Fibroblast of mammary gland (primary cell): Measurements from ENCODE around the gene EFL1.

Experiments
- DNase-seq: peaks from one replicate; pipeline ENCODE4 v3.0.0-alpha.2; 2010; ENCODE audit warnings: low read depth
- H3K4me3 ChIP-seq: 2 replicates; pipeline ENCODE4 v1.5.1; 2011; ENCODE audit warnings: low read depth, mild to moderate bottlenecking, low read length, moderate library complexity; ENCODE audit not compliant: control insufficient read depth
- TF ChIP-seq, protein P1 (sequence below): conservative IDR thresholded peaks from 2 replicates; pipeline ENCODE4 v1.5.1; 2011; ENCODE audit warnings: low read depth, low read length, inconsistent platforms; ENCODE audit not compliant: control insufficient read depth, insufficient read depth

EFL1 gene

DNA sequence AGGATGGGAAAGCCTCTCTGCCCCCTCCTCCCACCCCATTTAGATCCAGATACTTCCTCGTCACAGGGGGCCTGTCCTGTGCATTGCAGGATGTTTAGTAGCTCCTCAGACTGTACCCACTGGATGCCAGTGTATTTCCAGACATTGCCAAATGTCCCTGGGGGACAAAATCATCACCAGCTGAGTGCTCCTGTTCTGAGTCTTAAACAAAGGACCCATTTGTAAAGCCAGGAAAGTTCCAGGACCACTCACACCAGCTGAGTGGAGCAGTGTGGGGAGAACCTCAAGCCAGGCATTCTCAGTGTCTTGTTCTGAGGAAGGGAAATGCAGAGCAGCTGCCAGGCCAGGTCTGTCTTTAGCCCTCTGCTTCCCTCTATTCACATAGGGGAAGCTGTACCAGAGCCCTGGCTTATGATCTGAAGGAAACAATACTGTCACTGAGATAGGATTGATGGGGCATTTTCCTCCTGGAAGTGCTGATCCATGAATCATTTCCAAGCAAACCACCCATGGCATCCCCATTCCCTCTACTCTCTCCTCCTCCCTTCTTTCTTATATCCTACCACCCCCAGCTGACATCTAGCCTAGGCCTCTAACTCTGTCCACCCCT, 149.3 kb downstream of the EFL1 start:
- no peak for DNase-seq
- H3K4me3 ChIP-seq = no peak overlapping the region
- TF ChIP-seq, protein P1, sequence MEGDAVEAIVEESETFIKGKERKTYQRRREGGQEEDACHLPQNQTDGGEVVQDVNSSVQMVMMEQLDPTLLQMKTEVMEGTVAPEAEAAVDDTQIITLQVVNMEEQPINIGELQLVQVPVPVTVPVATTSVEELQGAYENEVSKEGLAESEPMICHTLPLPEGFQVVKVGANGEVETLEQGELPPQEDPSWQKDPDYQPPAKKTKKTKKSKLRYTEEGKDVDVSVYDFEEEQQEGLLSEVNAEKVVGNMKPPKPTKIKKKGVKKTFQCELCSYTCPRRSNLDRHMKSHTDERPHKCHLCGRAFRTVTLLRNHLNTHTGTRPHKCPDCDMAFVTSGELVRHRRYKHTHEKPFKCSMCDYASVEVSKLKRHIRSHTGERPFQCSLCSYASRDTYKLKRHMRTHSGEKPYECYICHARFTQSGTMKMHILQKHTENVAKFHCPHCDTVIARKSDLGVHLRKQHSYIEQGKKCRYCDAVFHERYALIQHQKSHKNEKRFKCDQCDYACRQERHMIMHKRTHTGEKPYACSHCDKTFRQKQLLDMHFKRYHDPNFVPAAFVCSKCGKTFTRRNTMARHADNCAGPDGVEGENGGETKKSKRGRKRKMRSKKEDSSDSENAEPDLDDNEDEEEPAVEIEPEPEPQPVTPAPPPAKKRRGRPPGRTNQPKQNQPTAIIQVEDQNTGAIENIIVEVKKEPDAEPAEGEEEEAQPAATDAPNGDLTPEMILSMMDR = no peak

DNA sequence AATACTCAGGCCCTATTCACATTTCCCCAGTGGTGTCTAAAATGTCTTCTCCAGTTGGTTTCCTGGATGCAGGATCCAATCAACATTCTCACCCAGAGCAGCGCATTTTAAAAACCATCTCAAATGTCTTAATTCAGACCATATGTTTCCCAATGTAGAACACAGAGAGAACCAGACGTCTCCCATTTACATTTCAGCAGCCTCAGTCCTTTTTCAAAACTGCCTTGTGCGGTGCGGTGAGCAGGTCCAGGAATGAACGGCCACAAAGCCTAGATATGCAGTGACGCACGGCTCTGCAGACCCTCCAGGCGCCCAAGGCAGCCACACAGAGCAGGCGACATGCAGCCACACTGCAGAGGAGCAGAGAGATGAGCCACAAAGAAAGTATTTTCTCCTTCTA, 150.6 kb downstream of the EFL1 start:
- TF ChIP-seq, protein P1 = no peak
- DNase-seq = peak; percentile 42
- H3K4me3 ChIP-seq = no peak overlapping the region

DNA sequence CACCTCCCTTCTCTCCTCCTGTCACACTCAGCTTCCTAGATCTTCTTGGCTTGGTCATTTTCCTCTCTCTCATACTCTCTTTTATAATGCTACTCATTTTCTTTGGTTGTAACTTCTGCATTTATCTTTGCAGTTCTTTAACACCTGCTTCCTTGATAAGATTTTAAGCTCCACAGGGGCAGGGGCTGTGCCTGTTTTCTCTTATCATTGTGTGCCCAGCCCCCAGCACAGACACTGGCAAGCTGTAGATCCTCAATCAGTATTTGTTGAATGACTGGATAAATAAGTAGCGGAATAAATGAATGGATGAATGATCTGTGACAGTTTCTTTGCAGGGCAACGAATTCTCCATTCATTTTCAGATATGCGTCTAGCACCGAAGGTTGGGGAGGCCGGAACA, 152.4 kb downstream of the EFL1 start:
- TF ChIP-seq, protein P1 = no peak
- DNase-seq = no peak
- no peak overlapping the region for H3K4me3 ChIP-seq

DNA sequence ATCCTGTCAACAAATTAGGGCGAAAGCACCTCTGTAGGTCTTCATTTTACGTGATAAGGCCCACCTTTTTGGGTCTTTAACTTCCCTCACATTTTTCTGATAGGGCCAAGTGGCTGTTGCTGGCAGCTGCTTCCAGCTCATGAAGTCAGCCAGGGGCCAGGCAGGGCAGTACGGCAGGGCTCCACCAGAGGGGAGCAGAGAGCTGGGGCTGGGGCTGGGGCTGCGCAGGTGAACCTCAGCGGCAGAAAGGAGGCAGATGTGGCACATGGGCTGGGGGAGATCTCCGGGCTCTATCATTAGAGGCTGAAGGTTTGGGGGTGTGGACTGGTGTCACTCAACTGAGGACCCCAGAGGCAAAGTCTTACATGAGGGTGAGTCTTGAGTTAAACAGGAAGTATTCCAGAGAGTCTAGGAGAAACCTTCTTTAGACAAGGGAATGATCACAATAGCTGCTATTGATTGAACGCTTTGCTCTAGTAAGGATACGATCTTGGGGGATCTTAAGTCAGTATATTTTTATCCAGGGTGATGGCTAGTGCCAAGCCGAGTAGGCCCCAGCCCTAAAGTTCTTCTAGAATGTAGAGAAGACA, 153.9 kb downstream of the EFL1 start:
- no peak overlapping the region for H3K4me3 ChIP-seq
- peak; percentile 35 for DNase-seq
- TF ChIP-seq, protein P1 = peak; percentile 83

DNA sequence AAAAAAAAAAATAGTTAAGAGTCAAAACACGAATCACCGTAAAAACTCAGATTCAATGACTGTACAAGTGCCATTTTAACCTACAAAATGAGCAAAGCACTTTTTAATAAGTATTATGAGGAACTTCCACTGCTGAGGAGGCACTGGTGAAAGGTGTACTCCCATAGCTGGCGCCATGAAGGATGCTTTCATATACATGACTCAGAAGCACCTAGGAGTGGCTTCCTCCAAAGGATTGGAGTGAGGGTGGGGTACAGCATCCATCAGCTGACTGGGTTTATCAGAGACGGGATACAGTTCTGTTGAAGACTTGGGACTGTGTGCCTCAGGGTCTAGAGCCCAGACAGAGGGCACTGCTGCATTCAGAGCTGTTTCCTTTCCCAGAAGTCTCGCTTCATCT, 155.9 kb downstream of the EFL1 start:
- DNase-seq = no peak
- H3K4me3 ChIP-seq = no peak overlapping the region
- TF ChIP-seq, protein P1 = no peak

DNA sequence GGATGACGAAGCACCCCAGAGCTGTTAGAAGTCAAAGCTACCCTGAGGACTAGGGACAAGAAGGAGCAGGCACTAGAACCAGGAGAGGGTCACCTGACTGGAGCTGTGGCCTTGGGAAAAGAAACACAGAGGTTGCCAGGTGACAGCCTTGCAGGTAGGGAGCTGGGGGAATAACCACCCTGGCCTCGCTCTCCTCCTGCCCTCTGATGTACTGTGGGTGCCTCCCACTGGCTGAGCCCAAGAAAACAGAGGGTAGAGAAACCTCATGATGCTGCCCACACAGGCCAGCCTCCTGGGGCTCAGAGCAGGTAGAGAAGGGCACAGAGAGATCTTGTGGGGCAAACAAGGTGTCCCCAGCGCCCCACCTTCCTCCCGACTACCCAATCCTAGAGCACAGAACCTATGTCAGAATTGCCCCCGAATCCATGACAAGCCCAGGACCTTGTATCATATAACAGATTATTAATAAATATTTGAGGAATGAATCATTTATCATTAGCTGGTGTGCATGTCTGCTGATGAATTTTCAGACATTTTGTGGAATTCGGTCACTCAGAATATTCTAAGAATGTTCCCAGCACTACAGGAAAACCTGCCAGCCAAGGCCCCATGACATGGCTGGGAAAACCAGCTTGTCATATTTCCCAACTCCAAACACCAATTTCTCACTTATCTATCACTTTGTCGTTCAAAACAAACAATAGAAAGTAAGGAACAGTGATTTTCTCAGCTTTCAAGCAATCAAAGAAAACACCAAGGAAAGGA, 156.9 kb downstream of the EFL1 start:
- H3K4me3 ChIP-seq = no peak overlapping the region
- DNase-seq = peak; percentile 60
- TF ChIP-seq, protein P1 = no peak

DNA sequence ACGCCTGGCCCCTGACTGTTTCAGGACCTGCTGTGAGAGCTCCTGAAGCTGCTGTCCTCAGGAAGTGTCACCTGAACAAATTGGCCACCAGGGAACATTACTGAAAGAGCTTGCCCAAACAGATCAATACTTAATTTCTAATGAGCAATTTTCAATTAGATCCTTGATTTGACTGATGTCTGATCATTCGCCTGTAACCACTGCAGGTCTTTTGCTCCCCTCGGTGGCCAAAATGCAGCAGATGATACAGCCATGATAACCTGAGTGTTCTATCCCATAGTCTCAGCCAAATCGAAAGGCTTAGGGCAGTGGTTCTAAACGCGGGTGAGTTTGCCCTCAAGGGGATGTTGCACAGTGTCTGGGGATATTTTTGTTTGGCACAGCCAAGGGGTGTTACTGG, 159.1 kb downstream of the EFL1 start:
- no peak for DNase-seq
- TF ChIP-seq, protein P1 = peak; percentile 6
- H3K4me3 ChIP-seq = no peak overlapping the region
